Left ventricle myocardium inferior (tissue), 1 donor: ENCODE data around the gene FANCM. TPM values are rescaled to one million over a fixed set of nuclear protein-coding genes. Genes with fewer than 3 reads are reported as not detected.
"Not testable (repeated sequence)": the region's sequence is repeated elsewhere in the genome, so short reads cannot be mapped to it uniquely, and the experiment has no call there.

Experiments used
- DNase-seq: peaks from one replicate; pipeline ENCODE4 v3.0.0-alpha.2; 2020
- H3K27ac ChIP-seq: fragments of 200-600 bp; replicated peaks from 2 replicates; pipeline ENCODE4 v1.8.0; 2021
- H3K27me3 ChIP-seq: fragments of 200-600 bp; 2 replicates; pipeline ENCODE4 v1.8.0; 2021; ENCODE audit warnings: low read depth
- H3K36me3 ChIP-seq: fragments of 200-600 bp; 2 replicates; pipeline ENCODE4 v1.8.0; 2021
- H3K4me1 ChIP-seq: fragments of 200-600 bp; 2 replicates; pipeline ENCODE4 v1.8.0; 2021
- H3K4me3 ChIP-seq: fragments of 200-600 bp; 2 replicates; pipeline ENCODE4 v1.8.0; 2021; ENCODE audit warnings: mild to moderate bottlenecking, moderate library complexity
- H3K9me3 ChIP-seq: fragments of 200-600 bp; replicated peaks from 2 replicates; pipeline ENCODE4 v1.8.0; 2021
- CTCF ChIP-seq: fragments of 200-600 bp; IDR thresholded peaks from 2 replicates; pipeline ENCODE4 v1.8.0; 2021; ENCODE audit warnings: antibody characterized with exemption, mild to moderate bottlenecking, borderline replicate concordance
- intact Hi-C: fragments of 100-400 bp; cut with micrococcal nuclease; formaldehyde crosslinking; loops from one replicate; pipeline ENCODE4 v1.11.0; 2022
- total RNA-seq: library from RNA; stranded (reverse); fragmentation: NEBNext Ultra II Directional; extraction: Animal tissue kit (Norgen Biotek cat#: 25700); gene quantifications from one replicate; pipeline ENCODE4 v1.2.1, GENCODE V29; 2021
- donor health status: DM: no; HTN: yes; CAD: no; lungs with severe emphysema.

The FANCM gene
- total RNA-seq, 1 donor from 2014 or later: 2.7 TPM

GRCh38 chr14:45140661-45141187 is 5.0 kb downstream of the FANCM start:
- no peak for TF ChIP-seq CTCF
- H3K36me3 ChIP-seq: no peaks in the 10 kb centered on the region
- H3K27me3 ChIP-seq: no peaks in the 10 kb centered on the region
- H3K4me1 ChIP-seq: peaks cover 30% of the 10 kb centered on the region
- intact Hi-C loops: no loop called here
- no peak for DNase-seq
- no peak overlapping the region for H3K27ac ChIP-seq
- no peaks in the 10 kb centered on the region for H3K9me3 ChIP-seq
- no peak overlapping the region for H3K4me3 ChIP-seq

GRCh38 chr14:45142083-45142482 is 6.4 kb downstream of the FANCM start:
- H3K4me3 ChIP-seq, H3K36me3 ChIP-seq, intact Hi-C loops, H3K27ac ChIP-seq, DNase-seq, H3K9me3 ChIP-seq, H3K27me3 ChIP-seq: not testable (repeated sequence)
- peaks cover 16% of the 10 kb centered on the region for H3K4me1 ChIP-seq

GRCh38 chr14:45144658-45145057 is 8.9 kb downstream of the FANCM start:
- Histone ChIP-seq H3K4me1 (no peaks in the 10 kb centered on the region), H3K27me3 (no peaks in the 10 kb centered on the region), H3K9me3 (no peaks in the 10 kb centered on the region), H3K4me3 (no peak overlapping the region), H3K27ac (no peak overlapping the region), H3K36me3 (no peaks in the 10 kb centered on the region)
- TF ChIP-seq CTCF: no peak
- no peak for DNase-seq
- intact Hi-C loops: no loop called here

- no peak overlapping the region for H3K27ac ChIP-seq
- no peak overlapping the region for H3K4me3 ChIP-seq
- TF ChIP-seq CTCF: no peak
- no peaks in the 10 kb centered on the region for H3K36me3 ChIP-seq
- DNase-seq: no peak
- no peaks in the 10 kb centered on the region for H3K4me1 ChIP-seq
- no peaks in the 10 kb centered on the region for H3K27me3 ChIP-seq
- intact Hi-C loops: no loop called here
- no peaks in the 10 kb centered on the region for H3K9me3 ChIP-seq
These were observed 9.5 kb downstream of the FANCM start for GRCh38 chr14:45145214-45145613.

- Histone ChIP-seq H3K4me1 (no peaks in the 10 kb centered on the region), H3K4me3 (no peak overlapping the region), H3K27me3 (no peaks in the 10 kb centered on the region), H3K27ac (no peak overlapping the region), H3K36me3 (no peaks in the 10 kb centered on the region), H3K9me3 (no peaks in the 10 kb centered on the region)
- DNase-seq: no peak
- intact Hi-C loops: no loop called here
- no peak for TF ChIP-seq CTCF
These were observed 13.9 kb downstream of the FANCM start for GRCh38 chr14:45149602-45150001.

- H3K36me3 ChIP-seq: no peaks in the 10 kb centered on the region
- H3K27me3 ChIP-seq: no peaks in the 10 kb centered on the region
- H3K27ac ChIP-seq: no peak overlapping the region
- H3K4me3 ChIP-seq: no peak overlapping the region
- DNase-seq: no peak
- no peaks in the 10 kb centered on the region for H3K4me1 ChIP-seq
- intact Hi-C loops: no loop called here
- no peak for TF ChIP-seq CTCF
- no peaks in the 10 kb centered on the region for H3K9me3 ChIP-seq
These were observed 14.7 kb downstream of the FANCM start for GRCh38 chr14:45150386-45150890.
